Uterus (tissue), 4 donors: ENCODE measurements around the gene MRPL42. TPM values are rescaled to one million over a fixed set of nuclear protein-coding genes. Genes with fewer than 3 reads are reported as not detected.

ENCODE experiments used
- DNase-seq, 2 donors: peaks; one replicate each; pipeline ENCODE4 v3.0.0-alpha.2; 2019 to 2020
- H3K27ac ChIP-seq, 2 donors: fragments of 200-600 bp; sonication (generic); 1 replicate in 1 of 2; 2 replicates in 1 of 2; pipeline ENCODE4 v1.5.1; 2016 to 2018
- H3K27me3 ChIP-seq, 2 donors: fragments of 200-600 bp; sonication (generic); one replicate each; pipeline ENCODE4 v1.5.1; 2018 to 2019; ENCODE audit warnings: control low read depth in 1 of 2
- H3K36me3 ChIP-seq, 2 donors: fragments of 200-600 bp; sonication (generic); one replicate each; pipeline ENCODE4 v1.5.1; 2019; ENCODE audit warnings: control low read depth in 1 of 2
- H3K4me1 ChIP-seq, 2 donors: fragments of 200-600 bp; sonication (generic); one replicate each; pipeline ENCODE4 v1.5.1; 2018 to 2019; ENCODE audit warnings: control low read depth in 1 of 2
- H3K4me3 ChIP-seq, 2 donors: fragments of 200-600 bp; sonication (generic); 1 replicate in 1 of 2; 2 replicates in 1 of 2; pipeline ENCODE4 v1.5.1; 2018 to 2019; ENCODE audit warnings: mild to moderate bottlenecking in 1 of 2
- H3K9me3 ChIP-seq, 2 donors: fragments of 200-600 bp; sonication (generic); one replicate each; pipeline ENCODE4 v1.5.1; 2019; ENCODE audit warnings: control low read depth in 1 of 2
- POLR2A ChIP-seq, 2 donors: fragments of 450-650 bp; IDR thresholded peaks; one replicate each; pipeline ENCODE4 v1.6.1; 2016; ENCODE audit warnings: antibody characterized with exemption in 2 of 2, mild to moderate bottlenecking in 1 of 2, moderate library complexity in 1 of 2
- intact Hi-C: fragments of 100-400 bp; cut with DNase I; formaldehyde crosslinking; loops from one replicate; pipeline ENCODE4 v1.15.1; 2023; ENCODE audit warnings: low total_unique reads
- total RNA-seq, 4 donors: library from RNA; depleted of rRNA in 3 of 4; stranded (reverse); fragments of >200 nt in 3 of 4; gene quantifications; one replicate each; pipeline versions ENCODE4 v1.1.0 to v1.2.4, GENCODE V29; 2014 to 2023
- TF ChIP-seq, protein P1 (sequence below), 4 experiments: fragments of 200-600 bp in 2 of 4; fragments of 450-650 bp in 2 of 4; sonication (generic) in 2 of 4; IDR thresholded peaks; one replicate each; pipeline ENCODE4 v1.5.1; 2016 to 2019; ENCODE audit warnings: antibody characterized with exemption in 4 of 4, mild to moderate bottlenecking in 2 of 4, moderate library complexity in 1 of 4
- donor health status: DM: yes; HTN: yes; CAD: no.

MRPL42 gene
- total RNA-seq, 4 donors from 2014 or later, result 59.4 to 130 (median 69.8) TPM

DNA sequence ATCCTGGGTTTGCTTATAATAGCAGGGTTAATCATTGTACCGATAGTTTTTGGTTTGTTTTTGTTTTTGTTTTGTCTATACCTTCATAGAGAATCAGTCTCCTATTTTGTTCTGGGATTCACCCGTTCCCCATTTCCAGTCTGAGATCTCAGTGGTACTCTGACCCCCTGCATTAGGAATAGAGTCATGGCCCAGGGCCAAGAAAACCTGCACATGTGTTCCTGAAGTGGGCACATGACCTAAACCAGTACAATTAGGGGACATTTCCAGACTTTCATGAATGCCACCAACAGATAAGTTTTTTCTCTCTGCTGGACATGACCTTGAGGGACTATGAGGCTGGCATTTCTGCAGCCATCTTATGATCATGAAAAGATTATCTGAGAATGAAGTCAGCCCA, 52.5 kb downstream of the MRPL42 start:
- Histone ChIP-seq H3K4me1 (no peaks in the 10 kb centered on the region), H3K27ac (no peak overlapping the region), H3K36me3 (no peaks in the 10 kb centered on the region), H3K9me3 (no peaks in the 10 kb centered on the region), H3K4me3 (no peak overlapping the region), H3K27me3 (no peaks in the 10 kb centered on the region)
- intact Hi-C loops, result no loop called here
- no peak for DNase-seq
- no peak for TF ChIP-seq POLR2A (IDR thresholded peaks at IDR 0.05)
- TF ChIP-seq, protein P1, sequence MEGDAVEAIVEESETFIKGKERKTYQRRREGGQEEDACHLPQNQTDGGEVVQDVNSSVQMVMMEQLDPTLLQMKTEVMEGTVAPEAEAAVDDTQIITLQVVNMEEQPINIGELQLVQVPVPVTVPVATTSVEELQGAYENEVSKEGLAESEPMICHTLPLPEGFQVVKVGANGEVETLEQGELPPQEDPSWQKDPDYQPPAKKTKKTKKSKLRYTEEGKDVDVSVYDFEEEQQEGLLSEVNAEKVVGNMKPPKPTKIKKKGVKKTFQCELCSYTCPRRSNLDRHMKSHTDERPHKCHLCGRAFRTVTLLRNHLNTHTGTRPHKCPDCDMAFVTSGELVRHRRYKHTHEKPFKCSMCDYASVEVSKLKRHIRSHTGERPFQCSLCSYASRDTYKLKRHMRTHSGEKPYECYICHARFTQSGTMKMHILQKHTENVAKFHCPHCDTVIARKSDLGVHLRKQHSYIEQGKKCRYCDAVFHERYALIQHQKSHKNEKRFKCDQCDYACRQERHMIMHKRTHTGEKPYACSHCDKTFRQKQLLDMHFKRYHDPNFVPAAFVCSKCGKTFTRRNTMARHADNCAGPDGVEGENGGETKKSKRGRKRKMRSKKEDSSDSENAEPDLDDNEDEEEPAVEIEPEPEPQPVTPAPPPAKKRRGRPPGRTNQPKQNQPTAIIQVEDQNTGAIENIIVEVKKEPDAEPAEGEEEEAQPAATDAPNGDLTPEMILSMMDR (IDR thresholded peaks at IDR 0.05), result no peak

DNA sequence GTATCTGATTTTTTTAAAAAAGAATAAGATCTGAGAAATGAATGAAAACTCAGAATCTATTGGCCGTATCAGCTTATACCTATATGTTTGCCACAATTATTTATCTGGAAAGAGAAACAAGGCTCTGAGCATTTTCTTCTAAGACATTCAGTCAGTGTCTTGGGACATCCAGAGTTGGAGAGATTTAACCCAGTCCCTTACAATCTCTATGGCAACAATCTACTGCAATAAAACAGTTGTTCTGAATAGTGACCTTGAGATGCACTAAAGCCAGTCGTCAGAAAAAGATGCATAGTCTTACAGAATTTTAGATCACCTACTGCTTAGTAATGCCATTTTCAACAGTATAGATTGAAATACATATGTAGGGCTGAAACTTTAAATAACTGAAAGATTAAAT, 53.1 kb downstream of the MRPL42 start:
- intact Hi-C loops, result no loop called here

DNA sequence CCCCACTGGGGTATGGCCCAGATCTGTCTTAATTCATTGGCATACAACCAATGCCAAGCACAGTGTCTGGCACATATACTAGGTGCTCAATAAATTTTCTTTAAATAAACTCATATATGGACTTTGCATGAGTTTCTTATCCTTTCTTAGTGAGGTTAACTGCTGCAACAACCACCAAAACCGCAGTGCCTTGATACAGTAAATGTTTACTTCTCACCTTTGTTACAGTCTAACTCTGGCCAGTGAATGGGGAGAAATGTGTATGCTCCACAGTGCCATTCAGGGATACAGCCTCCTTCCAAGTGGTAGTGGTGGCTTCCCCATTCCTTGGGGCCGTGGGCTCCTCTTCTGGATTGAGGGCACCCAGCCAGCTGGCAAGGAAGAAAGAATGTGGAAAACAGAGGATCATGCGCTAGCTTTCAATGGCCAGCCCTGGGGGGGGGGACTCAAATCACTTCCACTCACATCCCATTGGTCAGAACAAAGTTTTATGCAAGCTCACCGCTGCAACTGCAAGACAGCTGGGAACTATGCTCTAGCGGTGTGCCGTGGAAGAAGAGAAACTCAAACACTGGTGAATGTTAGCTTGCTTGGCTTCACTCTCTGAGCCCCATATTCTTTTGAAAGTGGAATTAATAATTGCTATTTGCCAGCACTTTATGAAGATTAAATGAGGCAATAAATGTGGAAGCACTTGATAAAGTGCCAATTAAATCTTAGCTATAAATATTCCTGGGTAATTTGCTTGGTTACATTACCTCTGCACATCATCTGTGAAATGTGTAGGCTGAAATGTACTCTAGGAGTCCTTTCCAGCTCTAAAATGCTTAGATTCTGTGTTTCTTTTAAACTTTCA, 54.1 kb downstream of the MRPL42 start:
- Histone ChIP-seq H3K4me1 (no peaks in the 10 kb centered on the region), H3K27me3 (no peaks in the 10 kb centered on the region), H3K4me3 (no peak overlapping the region), H3K36me3 (no peaks in the 10 kb centered on the region), H3K27ac (no peak overlapping the region), H3K9me3 (no peaks in the 10 kb centered on the region)
- no peak for DNase-seq
- intact Hi-C loops, result no loop called here
- TF ChIP-seq, protein P1 (IDR thresholded peaks at IDR 0.05), result no peak
- no peak for TF ChIP-seq POLR2A (IDR thresholded peaks at IDR 0.05)

More for the DNA sequence above, 53.1 kb downstream of the MRPL42 start:
- Histone ChIP-seq H3K36me3 (no peaks in the 10 kb centered on the region), H3K9me3 (no peaks in the 10 kb centered on the region), H3K4me3 (no peak overlapping the region), H3K4me1 (no peaks in the 10 kb centered on the region), H3K27ac (no peak overlapping the region), H3K27me3 (no peaks in the 10 kb centered on the region)
- DNase-seq, result no peak
- TF ChIP-seq, protein P1 (IDR thresholded peaks at IDR 0.05), result no peak
- TF ChIP-seq POLR2A (IDR thresholded peaks at IDR 0.05), result no peak

DNA sequence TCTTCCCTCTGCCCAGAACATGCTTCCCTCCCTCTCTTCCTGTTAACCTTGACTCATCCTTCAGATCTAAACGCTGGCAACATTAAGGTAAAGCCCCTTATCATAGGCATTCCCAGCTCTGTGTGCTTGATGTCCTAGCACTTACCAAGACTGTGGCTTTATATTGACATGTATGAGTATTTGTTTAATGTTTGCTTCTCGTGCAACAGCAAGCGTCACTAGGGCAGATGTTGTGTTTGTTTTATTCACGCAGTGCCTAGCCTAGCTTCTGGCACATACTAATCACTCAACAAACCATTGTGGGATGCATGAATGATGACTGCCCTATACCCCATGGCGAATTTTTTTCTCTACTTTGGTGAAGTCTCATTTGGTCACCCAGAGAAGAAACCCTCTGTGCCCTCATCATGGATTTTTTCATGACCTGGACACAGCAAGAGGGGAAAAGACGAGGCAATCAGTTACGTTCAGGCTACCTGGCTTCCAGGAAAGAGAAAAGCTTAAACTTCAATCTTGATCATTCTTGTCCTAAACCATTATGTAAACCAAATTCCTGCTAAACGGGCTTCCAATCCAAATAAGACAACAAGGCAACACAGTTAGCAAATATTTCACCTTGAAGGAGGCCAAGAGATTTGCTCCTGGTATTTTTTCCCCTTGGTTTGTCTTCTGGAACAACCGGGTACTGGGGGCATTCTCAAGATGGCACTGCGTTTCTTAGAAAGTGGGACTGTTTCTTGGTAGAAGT, 57.2 kb downstream of the MRPL42 start:
- Histone ChIP-seq H3K27me3 (no peaks in the 10 kb centered on the region), H3K27ac (no peak overlapping the region), H3K36me3 (no peaks in the 10 kb centered on the region), H3K4me3 (no peak overlapping the region), H3K9me3 (no peaks in the 10 kb centered on the region), H3K4me1 (no peaks in the 10 kb centered on the region)
- intact Hi-C loops, result no loop called here
- DNase-seq, result no peak
- TF ChIP-seq, protein P1 (IDR thresholded peaks at IDR 0.05), result no peak
- no peak for TF ChIP-seq POLR2A (IDR thresholded peaks at IDR 0.05)
